Right lung (tissue), 5 donors: ENCODE results near the gene BABAM2. TPM values are rescaled to one million over a fixed set of nuclear protein-coding genes. Genes with fewer than 3 reads are reported as not detected.
"Not testable (repeated sequence)": the region's sequence is repeated elsewhere in the genome, so short reads cannot be mapped to it uniquely, and the experiment has no call there.

Source experiments
- DNase-seq, 2 donors: peaks; one replicate each; pipeline ENCODE4 v3.0.0-alpha.2; 2013
- polyA plus RNA-seq, 5 donors: library from polyadenylated mRNA; unstranded; fragments of 120-200 nt; gene quantifications; one replicate each; pipeline versions ENCODE4 v1.2.1 to v1.2.3, GENCODE V29; 2013; ENCODE audit warnings: inconsistent platforms in 1 of 5, low replicate concordance in 1 of 5; ENCODE audit not compliant: insufficient read length in 5 of 5, insufficient read depth in 1 of 5

The BABAM2 gene
- polyA plus RNA-seq, 5 donors = 26.9 to 29.0 (median 27.3) TPM

DNA sequence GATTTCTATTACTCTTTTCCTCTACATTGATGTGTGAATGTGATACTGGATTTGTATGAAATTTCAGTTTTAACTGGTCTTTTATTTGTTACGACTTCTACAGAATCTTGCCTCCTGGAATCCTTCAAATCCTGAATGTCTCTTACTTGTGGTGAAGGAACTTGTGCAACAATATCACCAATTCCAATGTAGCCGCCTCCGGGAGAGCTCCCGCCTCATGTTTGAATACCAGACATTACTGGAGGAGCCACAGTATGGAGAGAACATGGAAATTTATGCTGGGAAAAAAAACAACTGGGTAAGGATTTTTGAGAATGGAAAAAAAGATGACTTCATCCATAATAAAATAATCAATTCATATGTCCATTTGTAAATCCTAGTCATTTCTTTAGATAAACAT lies 134.6 kb downstream of the BABAM2 start:
- DNase-seq = no peak

GRCh38 chr2:28026230-28026629 lies 135.7 kb downstream of the BABAM2 start:
- DNase-seq = not testable (repeated sequence)

- no peak for DNase-seq
These were observed 137.5 kb downstream of the BABAM2 start for GRCh38 chr2:28028025-28028424.

DNA sequence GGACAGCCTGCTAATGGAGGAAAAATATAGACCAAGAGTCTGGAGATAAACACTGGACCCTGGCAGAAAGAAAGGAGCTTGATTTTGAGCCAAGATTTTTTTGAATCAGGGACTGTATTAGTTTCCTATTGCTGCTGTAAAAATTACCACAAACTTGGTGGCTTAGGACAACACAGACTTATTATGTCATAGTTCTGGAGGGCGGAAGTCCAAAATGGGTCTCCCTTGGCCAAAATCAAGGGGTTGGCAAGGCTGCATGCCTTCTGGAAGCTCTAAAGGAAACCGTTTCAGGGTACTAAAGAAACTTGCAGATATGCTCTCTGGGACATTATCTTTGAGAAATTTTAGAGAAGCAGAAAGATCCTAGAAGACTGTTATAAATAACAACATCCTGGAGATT lies 140.1 kb downstream of the BABAM2 start:
- no peak for DNase-seq

DNA sequence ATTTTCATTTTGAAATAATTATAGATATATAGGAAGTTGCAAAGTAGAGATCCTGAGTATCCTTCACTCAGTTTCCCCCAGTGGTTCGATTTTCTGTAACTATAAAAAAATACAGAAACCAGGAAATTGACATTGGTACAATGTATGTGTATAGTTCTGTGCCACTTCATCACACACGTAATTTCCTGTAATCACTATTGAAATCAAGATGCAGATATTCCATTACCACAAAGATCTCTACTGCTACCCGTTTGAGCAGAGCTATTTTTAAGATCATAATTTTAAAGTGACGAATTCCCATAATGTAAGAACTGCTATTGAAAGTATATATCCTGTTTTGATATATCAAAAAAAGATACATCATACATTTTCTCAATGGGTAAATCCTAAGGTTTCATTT lies 142.3 kb downstream of the BABAM2 start:
- no peak for DNase-seq

DNA sequence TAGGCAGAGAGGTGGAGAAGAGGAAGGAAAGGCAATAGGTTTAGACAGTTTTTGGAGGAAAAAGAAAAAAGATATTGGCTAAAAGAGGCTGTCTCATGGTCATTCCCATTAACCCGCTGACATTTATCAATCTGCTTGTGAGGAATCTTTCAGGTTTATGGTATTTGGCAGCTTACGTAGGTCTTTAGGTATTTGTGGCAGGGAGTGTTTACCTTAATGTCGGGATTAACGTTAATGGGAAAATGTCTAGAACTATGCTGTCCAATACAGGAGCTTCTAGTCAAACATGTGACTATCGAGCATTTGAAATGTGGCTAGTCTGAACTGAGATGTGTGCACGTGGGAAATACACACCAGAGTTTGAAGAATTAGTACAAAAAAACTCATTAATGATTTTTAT lies 144.2 kb downstream of the BABAM2 start:
- no peak for DNase-seq

GRCh38 chr2:28035163-28035690 lies 144.7 kb downstream of the BABAM2 start:
- no peak for DNase-seq

DNA sequence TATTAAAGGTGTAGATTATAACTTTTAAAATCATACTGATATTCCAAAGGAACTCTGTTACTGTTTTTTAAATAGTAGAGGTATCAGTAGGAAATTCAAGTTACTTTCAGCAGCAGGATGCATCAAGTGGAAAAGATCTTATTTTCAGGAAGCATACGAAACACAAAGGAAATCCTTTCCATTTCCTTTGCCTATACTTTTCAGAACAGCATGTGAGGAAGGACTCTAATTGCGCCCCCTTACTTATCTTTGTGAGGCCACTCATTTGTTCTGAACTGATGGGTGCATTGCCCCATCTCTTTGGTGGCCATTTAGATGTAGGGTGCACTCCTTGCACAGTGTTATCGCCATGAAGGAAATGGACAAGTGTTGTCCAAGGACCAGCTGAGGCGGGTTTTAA lies 145.3 kb downstream of the BABAM2 start:
- no peak for DNase-seq

GRCh38 chr2:28036307-28036706 lies 145.8 kb downstream of the BABAM2 start:
- no peak for DNase-seq

DNA sequence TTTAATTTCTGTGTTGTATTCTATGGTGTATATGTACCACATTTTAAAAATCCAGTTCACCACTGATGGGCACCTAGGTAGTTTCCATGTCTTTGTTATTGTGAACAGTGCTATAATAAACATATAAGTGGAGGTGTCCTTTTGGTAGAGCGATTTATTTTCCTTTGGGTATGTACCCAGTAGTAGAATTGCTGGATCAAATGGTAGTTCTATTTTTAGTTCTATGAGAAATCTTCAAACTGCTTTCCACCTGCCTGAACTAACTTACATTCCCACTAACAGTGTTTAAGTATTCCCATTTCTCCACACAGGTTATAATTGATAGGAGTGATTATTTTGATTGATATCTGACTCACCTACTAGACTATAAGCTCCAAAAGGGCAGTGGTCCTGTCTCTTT lies 148.2 kb downstream of the BABAM2 start:
- DNase-seq = no peak

- no peak for DNase-seq
These were observed 155.3 kb downstream of the BABAM2 start for GRCh38 chr2:28045676-28046351.

GRCh38 chr2:28046921-28047320 lies 156.4 kb downstream of the BABAM2 start:
- no peak for DNase-seq

- DNase-seq = peak in 1 of 2 donors; percentile 19
These were observed 157.2 kb downstream of the BABAM2 start for GRCh38 chr2:28047681-28048080.

- DNase-seq = no peak
These were observed 157.8 kb downstream of the BABAM2 start for GRCh38 chr2:28048341-28048740.

- DNase-seq = no peak
These were observed 158.9 kb downstream of the BABAM2 start for GRCh38 chr2:28049416-28049815.

DNA sequence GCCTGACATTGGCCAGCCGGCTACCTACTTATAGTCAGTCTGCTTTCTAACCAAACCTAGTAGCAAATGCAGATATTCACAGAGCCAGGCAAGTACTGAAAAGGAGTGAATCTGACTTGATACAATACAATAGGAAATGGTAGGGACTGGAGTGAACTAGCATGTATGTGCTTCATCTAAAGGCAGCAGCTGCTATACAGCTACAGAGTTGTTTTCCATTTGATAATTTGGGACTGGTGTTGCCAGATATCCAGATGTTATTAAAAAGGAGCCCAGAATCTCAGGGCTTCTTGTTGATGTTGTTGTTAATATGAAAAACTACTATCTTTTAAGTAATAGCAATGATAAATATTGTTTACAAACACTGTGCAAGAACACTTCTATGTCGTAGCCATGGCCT lies 159.4 kb downstream of the BABAM2 start:
- peak; percentile 41 to 55 for DNase-seq

DNA sequence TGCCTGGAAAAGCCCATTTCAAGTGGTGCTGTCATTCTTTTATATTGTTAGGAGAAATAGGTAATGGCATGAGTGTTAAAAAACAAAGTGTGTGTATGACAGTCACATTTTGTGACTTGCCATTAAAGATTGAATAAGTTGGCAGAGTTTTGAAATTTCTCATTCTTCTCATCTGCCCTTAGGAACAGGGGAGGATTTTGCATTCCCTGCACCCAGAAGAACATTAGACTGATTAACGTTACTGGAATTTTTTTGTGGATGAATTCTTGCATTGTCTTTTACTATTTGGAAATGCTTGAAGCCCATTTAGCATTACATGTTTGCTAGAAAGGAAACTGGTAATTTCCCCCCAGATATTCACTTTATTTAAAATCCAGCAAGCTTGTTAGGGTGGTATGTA lies 162.2 kb downstream of the BABAM2 start:
- DNase-seq = no peak

DNA sequence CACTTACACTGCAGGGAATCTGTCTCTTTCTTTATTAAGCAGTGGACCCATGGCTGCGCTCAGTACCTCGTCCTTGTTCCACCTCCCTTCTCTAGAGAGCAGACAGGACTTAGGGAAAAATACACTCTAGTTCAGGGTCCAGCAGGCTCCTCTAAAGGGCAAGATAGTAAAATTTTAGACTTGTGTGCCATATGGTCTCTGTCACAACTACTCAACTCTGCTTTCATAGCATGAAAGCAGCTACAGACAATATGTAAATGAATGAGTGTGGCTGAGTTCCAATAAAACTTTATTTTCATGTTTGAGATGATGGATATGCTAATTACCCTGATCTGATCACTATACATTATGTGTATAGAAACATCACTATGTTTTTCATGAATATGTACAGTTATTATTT lies 163.1 kb downstream of the BABAM2 start:
- peak in 1 of 2 donors; percentile 44 for DNase-seq

- no peak for DNase-seq
These were observed 164.4 kb downstream of the BABAM2 start for GRCh38 chr2:28054916-28055315.

DNA sequence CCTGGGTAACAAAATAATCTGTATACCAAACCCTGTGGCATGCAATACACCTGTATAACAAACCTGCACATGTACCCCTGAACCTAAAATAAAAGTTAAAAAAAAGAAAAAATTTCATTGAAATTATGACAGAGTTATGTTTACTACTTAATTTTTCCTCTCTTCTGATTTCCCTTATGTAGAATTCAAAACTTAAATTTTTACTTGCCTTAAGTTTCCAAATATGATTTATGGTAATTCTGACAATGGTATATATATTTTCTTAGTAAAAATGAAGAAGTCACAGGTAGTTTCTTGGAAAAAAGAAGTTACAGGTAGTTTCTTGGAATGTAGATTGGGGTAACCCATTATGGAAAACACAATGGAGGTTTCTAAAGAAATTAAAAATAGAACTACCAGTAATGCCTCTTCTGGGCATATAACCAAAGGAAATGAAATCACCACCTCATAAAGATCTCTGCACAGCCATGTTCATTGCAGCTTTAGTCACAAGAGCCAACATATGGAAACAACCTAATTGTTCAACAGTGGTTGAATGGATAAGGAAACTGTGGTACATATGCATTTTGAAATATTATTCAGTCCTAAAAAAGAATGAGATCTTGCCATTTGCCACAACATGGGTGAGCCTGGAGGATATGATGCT lies 164.9 kb downstream of the BABAM2 start:
- DNase-seq = no peak

DNA sequence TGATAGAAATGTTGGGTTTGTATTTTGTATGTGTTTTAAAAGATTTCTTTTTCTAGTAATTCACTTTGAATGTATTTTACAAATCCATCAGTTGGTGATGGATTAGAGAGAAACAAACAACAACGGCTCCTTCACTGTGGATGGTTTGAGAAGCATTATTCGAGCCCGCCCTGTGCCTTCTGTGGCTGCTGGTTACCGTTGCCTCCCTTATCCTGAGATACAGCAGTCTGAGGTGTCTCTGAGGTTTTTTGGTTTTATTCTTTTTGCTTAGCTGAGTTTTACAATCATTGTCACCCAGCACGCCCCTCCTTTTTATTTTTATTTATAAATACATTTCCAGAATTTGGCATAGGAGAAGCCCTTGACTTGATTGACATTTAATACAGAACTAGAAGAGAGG lies 168.3 kb downstream of the BABAM2 start:
- DNase-seq = no peak

DNA sequence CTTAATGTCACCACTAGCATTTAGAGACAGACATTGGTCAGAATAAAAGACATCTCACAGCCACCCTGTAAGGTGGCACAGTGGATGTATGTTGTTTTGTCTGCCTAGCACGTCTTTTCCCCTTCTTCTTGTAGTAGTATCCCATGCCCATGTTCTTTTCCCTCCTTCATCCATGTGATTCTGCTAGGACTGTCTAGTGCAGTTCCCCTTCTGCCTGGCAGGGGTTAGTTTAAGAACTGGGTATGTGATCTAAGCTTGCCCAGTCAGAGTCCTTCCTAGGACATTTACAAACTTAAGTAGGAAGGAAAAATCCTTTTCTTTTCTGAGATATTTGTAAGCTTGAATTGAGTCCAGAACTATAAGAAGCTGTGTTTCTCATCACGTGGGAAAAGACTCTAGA lies 172.3 kb downstream of the BABAM2 start:
- DNase-seq = no peak

DNA sequence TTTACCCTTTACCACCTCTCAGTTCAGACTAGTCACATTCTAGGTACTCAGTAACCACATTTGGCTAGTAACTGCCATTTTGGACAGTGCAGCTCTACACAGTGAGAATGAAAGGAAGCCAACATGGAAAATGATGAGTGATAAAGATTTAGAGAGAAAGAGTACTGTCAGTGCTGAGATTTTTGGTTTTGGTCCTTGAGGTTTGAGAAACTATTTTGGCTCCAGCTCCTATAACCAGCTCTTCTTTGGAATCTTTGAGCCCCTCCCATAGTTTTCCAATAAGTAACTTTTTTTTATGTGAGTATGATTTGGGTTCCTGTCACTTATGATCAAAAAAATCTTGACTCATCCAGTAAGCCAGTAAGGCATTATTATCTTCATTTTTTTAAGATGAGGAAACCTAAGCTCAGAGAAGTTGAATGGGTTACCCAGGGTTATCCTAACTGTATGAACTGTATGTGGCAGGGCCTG lies 173.0 kb downstream of the BABAM2 start:
- no peak for DNase-seq
